Suprapubic skin (tissue), 4 donors: ENCODE measurements around the gene TMEM270. TPM values are rescaled to one million over a fixed set of nuclear protein-coding genes. Genes with fewer than 3 reads are reported as not detected.
A peak's percentile ranks its signal among the peaks of the same experiment; 100 is the strongest.

Experiments
- DNase-seq, 2 donors: peaks; one replicate each; pipeline ENCODE4 v3.0.0-alpha.2; 2019; ENCODE audit warnings: low spot score in 2 of 2
- H3K27ac ChIP-seq: fragments of 200-600 bp; sonication (generic); one replicate; pipeline ENCODE4 v1.5.1; 2019
- H3K27me3 ChIP-seq: fragments of 200-600 bp; sonication (generic); one replicate; pipeline ENCODE4 v1.5.1; 2019
- H3K36me3 ChIP-seq: fragments of 200-600 bp; sonication (generic); one replicate; pipeline ENCODE4 v1.5.1; 2019
- H3K4me1 ChIP-seq: fragments of 200-600 bp; sonication (generic); one replicate; pipeline ENCODE4 v1.5.1; 2019
- H3K4me3 ChIP-seq: fragments of 200-600 bp; sonication (generic); one replicate; pipeline ENCODE4 v1.5.1; 2019; ENCODE audit warnings: mild to moderate bottlenecking
- H3K9me3 ChIP-seq: fragments of 200-600 bp; sonication (generic); one replicate; pipeline ENCODE4 v1.5.1; 2019
- EP300 ChIP-seq: sonication (generic); formaldehyde crosslinking; IDR thresholded peaks from one replicate; pipeline ENCODE4 v1.6.1; 2017; ENCODE audit warnings: antibody characterized with exemption
- POLR2A ChIP-seq, 2 donors: fragments of 450-650 bp; IDR thresholded peaks; one replicate each; pipeline ENCODE4 v1.6.1; 2017; ENCODE audit warnings: antibody characterized with exemption in 2 of 2, mild to moderate bottlenecking in 2 of 2, moderate library complexity in 2 of 2
- POLR2AphosphoS5 ChIP-seq, 3 donors: sonication (generic); formaldehyde crosslinking; IDR thresholded peaks; one replicate each; pipeline ENCODE4 v1.6.1; 2017; ENCODE audit warnings: antibody characterized with exemption in 3 of 3
- WGBS: methylation state at CpG from one replicate; pipeline ENCODE4 v1.1.5; 2018; 5-methylcytosine and 5-hydroxymethylcytosine counted together
- total RNA-seq, 4 donors: library from RNA; depleted of rRNA; stranded (reverse); fragments of >200 nt; gene quantifications; one replicate each; pipeline ENCODE4 v1.1.0, GENCODE V29; 2016
- TF ChIP-seq, protein P1 (sequence below), 2 donors: fragments of 200-600 bp in 1 of 2; fragments of 450-650 bp in 1 of 2; sonication (generic) in 1 of 2; IDR thresholded peaks; one replicate each; pipeline ENCODE4 v1.5.1; 2016 to 2019; ENCODE audit warnings: antibody characterized with exemption in 2 of 2, mild to moderate bottlenecking in 1 of 2, moderate library complexity in 1 of 2

Gene TMEM270
- total RNA-seq, 4 donors from 2014 or later = not detected

DNA sequence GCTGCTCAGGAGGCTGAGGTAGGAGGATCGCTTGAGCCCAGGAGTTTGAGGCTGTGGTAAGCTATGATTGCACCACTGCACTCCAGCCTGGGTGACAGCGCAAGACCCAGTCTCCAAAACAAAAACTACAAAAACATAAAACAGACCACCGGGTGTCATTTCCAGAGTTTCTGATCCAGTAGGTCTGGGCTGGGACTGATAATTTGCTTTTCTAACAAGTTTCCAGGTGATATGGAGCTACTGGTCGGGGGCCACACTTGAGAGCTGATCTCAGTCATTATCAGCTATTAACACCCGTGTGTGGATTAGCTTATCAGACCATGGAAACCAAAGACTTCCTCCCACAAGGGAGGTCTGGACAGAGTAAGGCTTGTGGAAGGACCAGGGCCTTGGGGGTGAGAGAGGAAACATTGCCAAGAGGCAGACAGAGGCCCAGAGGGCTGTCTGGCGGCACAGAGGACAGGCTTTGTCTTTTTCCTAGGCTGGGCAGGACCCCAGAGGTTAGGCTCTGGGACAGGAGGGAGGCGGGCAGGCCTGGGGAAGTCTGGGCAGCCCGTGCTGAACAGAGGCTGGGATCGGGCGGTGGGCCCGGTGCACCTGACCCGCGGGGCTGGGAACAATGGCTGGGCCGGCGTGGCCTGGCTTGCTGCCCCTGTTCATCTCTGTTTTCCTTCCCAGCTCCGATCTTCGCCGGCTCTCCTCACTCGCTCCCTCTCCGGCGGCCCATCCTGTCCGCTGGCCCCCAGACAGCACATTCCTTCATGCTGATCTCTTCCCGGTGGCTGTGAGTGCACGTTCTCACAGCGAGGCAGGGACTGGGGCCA lies 25.2 kb downstream of the TMEM270 start:
- DNase-seq = no peak
- Histone ChIP-seq H3K27ac (peak overlapping the region; percentile 31), H3K27me3 (no peaks in the 10 kb centered on the region), H3K9me3 (no peaks in the 10 kb centered on the region), H3K4me3 (no peak overlapping the region), H3K36me3 (no peaks in the 10 kb centered on the region), H3K4me1 (peaks cover 26% of the 10 kb centered on the region)
- 75% methylated on average over 5 of the region's 25 CpGs for WGBS
- no peak for TF ChIP-seq POLR2A (IDR thresholded peaks at IDR 0.05)
- TF ChIP-seq POLR2AphosphoS5 (IDR thresholded peaks at IDR 0.05) = no peak
- TF ChIP-seq EP300 = no peak

DNA sequence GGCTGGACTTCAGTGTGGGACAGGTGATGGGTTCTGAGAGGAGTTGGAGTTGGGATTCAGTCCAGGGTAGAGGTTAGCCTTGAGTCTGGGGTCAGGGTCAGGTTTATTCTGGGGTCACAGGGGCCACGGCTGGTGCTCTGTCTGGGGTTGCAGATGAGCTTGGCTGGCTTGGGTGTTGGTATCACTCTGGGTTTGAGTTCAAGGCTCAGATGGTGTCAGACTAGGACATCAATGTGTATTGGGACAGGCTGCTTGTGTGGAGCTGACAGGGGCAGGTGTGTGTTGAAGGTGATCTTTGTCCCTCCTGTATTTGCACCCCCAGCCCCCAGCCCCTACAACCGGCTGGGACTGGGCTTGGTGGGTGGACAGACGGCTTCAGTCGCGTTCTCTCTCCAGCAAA lies 26.8 kb downstream of the TMEM270 start:
- WGBS = 92% methylated on average over 2 of the region's 5 CpGs

DNA sequence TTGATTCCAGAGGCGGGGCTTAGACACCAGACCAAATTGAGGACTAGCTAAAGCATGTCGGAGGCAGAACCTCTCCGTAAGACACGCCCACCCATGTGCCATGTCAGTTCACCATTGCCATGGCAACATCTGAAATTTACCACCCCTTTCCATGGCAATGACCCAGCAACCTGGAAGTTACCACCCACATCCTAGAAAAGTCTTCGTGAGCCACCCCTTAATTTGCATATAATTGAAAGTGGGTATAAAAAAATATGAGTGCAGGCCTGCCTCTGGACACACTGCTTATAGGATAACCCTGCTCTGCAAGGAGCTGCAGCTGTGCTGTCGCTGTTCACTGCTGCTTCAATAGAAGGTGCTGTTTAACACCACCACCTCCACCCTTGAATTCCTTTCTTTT lies 28.0 kb downstream of the TMEM270 start:
- Histone ChIP-seq H3K4me1 (peaks cover 34% of the 10 kb centered on the region), H3K9me3 (no peaks in the 10 kb centered on the region), H3K27ac (no peak overlapping the region), H3K36me3 (no peaks in the 10 kb centered on the region), H3K27me3 (no peaks in the 10 kb centered on the region), H3K4me3 (no peak overlapping the region)
- DNase-seq = no peak
- no peak for TF ChIP-seq POLR2A (IDR thresholded peaks at IDR 0.05)
- TF ChIP-seq EP300 = no peak
- no peak for TF ChIP-seq POLR2AphosphoS5 (IDR thresholded peaks at IDR 0.05)
- TF ChIP-seq, protein P1, sequence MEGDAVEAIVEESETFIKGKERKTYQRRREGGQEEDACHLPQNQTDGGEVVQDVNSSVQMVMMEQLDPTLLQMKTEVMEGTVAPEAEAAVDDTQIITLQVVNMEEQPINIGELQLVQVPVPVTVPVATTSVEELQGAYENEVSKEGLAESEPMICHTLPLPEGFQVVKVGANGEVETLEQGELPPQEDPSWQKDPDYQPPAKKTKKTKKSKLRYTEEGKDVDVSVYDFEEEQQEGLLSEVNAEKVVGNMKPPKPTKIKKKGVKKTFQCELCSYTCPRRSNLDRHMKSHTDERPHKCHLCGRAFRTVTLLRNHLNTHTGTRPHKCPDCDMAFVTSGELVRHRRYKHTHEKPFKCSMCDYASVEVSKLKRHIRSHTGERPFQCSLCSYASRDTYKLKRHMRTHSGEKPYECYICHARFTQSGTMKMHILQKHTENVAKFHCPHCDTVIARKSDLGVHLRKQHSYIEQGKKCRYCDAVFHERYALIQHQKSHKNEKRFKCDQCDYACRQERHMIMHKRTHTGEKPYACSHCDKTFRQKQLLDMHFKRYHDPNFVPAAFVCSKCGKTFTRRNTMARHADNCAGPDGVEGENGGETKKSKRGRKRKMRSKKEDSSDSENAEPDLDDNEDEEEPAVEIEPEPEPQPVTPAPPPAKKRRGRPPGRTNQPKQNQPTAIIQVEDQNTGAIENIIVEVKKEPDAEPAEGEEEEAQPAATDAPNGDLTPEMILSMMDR (IDR thresholded peaks at IDR 0.05) = no peak
- WGBS = 81% methylated on average over 6 of the region's 6 CpGs

More for the DNA sequence above, 26.8 kb downstream of the TMEM270 start:
- H3K27ac ChIP-seq = no peak overlapping the region
- H3K4me3 ChIP-seq = no peak overlapping the region
- H3K9me3 ChIP-seq = no peaks in the 10 kb centered on the region
- DNase-seq = no peak
- TF ChIP-seq POLR2AphosphoS5 (IDR thresholded peaks at IDR 0.05) = no peak
- TF ChIP-seq POLR2A (IDR thresholded peaks at IDR 0.05) = no peak
- H3K36me3 ChIP-seq = no peaks in the 10 kb centered on the region
- peaks cover 22% of the 10 kb centered on the region for H3K4me1 ChIP-seq
- no peaks in the 10 kb centered on the region for H3K27me3 ChIP-seq

DNA sequence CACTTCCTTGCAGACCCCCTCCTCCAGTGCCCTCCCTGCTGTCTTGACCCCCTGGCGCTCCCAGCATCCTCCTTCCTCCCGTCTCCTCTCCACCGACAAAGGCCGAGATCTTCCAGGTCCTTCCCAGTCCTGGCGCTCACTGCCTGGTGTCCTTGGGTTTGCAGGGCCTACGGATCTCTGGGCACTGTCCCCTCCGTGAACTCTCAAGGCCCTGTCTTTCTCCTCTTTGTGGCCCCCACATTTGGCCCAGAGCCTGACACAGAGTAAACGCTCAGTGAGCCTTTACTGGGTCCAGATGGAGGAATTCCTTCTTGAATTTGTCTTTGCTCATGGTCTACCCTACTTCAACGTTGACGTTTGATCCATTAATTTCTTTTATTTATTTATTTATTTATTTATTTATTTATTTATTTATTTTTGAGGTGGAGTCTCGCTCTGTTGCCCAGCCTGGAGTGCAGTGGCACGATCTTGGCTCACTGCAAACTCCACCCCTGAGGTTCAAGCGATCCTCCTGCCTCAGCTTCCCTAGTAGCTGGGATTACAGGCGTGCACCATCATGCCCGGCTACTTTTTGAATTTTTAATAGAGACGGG lies 29.7 kb downstream of the TMEM270 start:
- Histone ChIP-seq H3K27ac (no peak overlapping the region), H3K27me3 (no peaks in the 10 kb centered on the region), H3K4me1 (peaks cover 44% of the 10 kb centered on the region), H3K36me3 (no peaks in the 10 kb centered on the region), H3K9me3 (no peaks in the 10 kb centered on the region), H3K4me3 (no peak overlapping the region)
- DNase-seq = no peak
- 94% methylated on average over 16 of the region's 16 CpGs for WGBS
- TF ChIP-seq POLR2A (IDR thresholded peaks at IDR 0.05) (no peak), POLR2AphosphoS5 (IDR thresholded peaks at IDR 0.05) (no peak), EP300 (no peak)
- TF ChIP-seq, protein P1 (IDR thresholded peaks at IDR 0.05) = no peak

DNA sequence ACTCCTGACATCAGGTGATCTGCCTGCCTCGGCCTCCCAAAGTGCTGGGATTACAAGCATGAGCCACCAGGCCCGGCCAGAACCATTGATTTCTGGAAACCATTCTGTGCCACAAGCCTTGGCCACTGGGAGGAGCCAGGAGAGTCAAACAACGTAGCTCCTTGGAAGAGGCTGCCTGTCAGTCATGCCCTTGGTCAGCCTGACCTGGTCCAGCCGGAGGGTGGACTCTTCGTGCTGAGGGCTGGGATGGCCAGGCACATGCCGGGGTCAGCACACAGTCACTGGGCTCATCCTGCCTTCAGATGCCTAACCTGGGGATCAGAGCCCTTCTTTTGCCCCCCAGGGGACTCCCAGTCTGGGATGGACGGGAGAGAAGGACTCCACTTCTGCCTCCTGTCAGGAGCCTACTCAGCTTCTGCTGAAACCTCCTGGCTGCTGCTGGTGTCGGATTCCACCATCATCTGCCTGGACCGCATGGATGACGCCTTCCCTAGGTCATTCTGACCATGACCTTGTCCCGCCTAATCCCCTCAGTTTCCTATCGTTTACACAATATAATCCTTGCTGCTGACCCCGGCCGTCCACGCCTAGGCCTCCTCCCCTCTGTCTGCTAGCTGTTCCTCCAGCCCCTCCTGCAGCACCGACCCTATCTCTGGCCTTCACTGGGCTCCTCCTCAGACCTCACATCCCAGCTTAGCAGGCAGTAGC lies 30.4 kb downstream of the TMEM270 start:
- Histone ChIP-seq H3K4me1 (peaks cover 46% of the 10 kb centered on the region), H3K36me3 (no peaks in the 10 kb centered on the region), H3K27ac (no peak overlapping the region), H3K9me3 (no peaks in the 10 kb centered on the region), H3K27me3 (no peaks in the 10 kb centered on the region), H3K4me3 (no peak overlapping the region)
- no peak for TF ChIP-seq POLR2AphosphoS5 (IDR thresholded peaks at IDR 0.05)
- no peak for TF ChIP-seq EP300
- TF ChIP-seq, protein P1 (IDR thresholded peaks at IDR 0.05) = no peak
- TF ChIP-seq POLR2A (IDR thresholded peaks at IDR 0.05) = no peak
- WGBS = 86% methylated on average over 10 of the region's 16 CpGs
- DNase-seq = no peak
